NCI-H748 (cell line): ENCODE data around the gene OR12D3.
"Not testable (repeated sequence)": the region's sequence is repeated elsewhere in the genome, so short reads cannot be mapped to it uniquely, and the experiment has no call there.

Experiments
- DNase-seq: peaks from one replicate; lab custom pipeline; 2025; ENCODE audit not compliant: unreplicated experiment; lab: John Stamatoyannopoulos, UW

The OR12D3 gene, protein sequence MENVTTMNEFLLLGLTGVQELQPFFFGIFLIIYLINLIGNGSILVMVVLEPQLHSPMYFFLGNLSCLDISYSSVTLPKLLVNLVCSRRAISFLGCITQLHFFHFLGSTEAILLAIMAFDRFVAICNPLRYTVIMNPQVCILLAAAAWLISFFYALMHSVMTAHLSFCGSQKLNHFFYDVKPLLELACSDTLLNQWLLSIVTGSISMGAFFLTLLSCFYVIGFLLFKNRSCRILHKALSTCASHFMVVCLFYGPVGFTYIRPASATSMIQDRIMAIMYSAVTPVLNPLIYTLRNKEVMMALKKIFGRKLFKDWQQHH

DNA sequence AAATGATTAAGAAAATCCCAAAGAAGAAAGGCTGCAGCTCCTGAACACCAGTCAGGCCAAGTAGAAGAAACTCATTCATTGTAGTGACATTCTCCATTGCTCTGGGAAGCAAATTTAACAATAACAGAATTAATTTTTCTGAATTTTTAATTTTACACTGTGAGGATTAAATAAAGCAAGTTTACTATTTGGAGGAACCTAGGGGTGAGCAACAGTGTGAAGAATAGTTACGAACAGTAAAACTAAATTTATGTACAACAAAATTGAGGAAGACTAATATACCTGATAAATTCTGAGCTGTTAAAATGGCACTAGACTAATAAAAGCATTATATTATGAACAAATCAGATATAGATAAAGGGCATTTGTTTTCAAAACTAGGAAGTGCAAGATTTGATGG is at the start of gene OR12D3:
OR12D3 (minus strand) TSS at position 101 of the 400 bp plus-strand sequence; CDS start at position 97, 4 bp downstream.
- no peak for DNase-seq

DNA sequence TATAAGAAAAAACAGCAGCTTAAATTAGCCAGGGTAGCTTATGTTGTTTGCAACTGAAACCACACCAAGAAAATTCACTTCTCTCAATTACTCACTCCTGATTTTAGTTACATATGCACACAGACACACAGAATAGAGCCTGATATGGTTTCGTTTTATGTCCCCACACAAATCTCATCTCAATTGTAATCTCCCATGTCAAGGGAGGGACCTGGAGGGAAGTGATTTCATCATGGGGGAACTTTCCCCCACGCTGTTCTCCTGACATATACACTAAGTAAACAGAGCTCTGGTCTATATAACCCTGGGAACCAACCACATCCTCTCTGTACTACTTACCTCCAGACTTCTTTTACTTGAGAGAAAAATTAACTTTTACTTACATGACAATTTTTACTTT is 49.5 kb upstream of the OR12D3 start:
- no peak for DNase-seq

DNA sequence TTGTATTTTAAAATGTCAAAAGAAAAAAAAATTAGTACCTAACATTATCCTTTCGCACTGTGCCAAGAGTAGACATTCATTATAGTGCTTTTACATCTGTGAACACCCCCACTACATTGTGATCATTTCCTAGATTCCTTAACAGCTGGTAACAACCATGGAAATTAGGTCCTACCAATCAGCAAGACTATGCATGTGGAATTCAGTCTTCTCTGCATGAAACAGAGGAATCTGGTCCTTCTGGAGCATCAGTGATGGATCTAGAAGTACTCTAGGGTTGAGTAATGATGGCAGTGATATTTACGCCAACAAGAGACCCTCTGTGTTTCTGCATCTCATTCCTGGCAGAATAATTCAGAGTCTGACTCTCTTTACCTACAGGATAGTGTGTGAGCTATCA is 49.1 kb upstream of the OR12D3 start:
- no peak for DNase-seq

DNA sequence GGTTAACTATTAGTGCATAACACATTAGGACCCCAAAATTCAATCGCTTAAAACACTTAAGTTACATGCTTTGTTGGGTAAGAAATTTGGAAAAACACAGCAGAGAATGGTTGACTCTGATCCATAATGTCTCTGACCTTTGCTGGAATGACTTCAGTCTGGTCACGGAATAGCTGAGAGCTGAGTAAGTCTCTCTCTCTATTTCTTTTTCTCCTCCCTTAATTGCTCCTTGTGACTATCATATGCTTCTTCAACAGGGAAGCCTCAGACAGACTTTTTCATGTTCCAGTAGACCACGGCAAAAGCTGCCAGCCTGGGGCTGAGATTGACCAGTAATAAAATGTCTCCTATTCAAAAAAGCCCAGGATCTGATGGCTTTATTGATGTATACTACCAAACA is 44.4 kb upstream of the OR12D3 start:
- DNase-seq, result no peak

DNA sequence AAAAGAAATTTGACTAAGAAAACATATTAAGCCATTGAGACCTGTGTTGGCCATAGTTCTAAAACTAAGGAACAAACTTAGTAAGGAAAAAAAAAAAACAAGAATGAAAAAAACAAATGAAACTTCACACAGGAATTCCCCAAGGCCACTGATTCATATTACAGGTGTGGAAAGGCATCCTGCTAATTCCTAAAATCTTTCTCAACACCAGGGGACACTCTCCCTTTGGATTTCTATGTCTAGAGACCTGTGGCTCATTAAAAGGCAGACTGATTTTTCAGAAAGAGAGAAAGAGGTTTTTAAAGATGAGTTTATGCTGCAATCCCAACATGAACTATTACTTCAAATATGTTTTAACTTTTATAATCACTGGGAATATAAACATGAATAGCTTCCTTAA is 39.5 kb upstream of the OR12D3 start, which contains the start of gene OR12D1:
OR12D1 (plus strand) TSS at position 341 of the 400 bp plus-strand sequence.
- no peak for DNase-seq

DNA sequence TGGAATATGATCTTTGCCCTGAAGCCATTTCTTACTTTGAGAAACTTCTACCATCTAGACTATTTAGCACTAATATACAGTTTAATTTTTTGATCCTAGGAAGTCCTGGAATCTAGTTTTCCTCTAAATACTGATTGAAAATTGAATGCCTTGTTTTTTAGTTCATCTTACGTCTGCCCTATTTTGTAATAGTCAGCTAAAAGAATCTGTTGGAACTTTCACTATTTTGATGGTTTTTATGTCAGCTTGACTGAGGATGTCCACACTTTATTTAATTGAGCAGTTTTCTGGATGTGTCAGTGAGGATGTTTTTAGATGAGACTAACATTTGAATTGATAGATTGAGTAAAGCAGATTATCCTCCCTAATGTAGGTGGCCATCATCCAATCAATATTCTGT is 28.7 kb upstream of the OR12D3 start:
- DNase-seq, result no peak

DNA sequence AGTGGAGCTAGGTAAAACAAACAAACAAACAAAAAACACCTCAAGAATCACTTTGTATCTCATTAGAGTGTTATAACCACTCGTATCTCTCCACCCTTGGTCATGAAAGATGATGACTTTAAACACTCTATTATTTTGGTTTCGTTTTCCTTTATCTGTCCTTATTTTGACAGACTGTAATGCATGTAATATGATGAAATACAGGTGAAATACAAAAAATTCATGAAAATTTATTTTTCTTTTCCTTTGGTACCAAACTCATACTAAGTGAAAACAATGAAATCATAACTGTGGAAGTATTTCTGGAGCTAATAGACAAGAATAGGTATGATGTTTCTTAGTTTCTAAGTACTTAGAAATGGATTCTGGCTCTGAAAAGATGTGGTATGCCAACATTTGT is 24.4 kb upstream of the OR12D3 start:
- no peak for DNase-seq

DNA sequence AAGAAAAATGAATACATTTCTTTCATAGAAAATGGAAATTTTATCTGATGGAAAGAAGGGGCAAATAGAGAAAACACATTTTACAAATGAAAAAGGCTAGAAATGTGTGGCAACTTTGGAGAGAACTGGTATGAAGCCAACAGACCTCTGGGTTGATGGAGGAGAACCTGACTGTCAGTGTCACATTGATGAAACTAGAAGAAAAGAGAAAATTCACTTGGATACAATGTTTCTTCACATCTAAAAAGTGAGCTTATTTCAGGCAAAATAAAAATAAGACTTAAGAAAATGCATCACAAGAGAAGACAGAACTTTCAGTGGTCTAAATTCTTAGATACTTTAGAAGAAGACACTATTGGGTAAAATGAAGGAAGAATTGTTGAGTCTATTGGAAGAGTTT is 20.2 kb upstream of the OR12D3 start, which contains the start of gene OR12D2:
OR12D2 (plus strand) TSS at position 301 of the 400 bp plus-strand sequence. CDS start 1,069 bp downstream, outside the sequence.
- no peak for DNase-seq

DNA sequence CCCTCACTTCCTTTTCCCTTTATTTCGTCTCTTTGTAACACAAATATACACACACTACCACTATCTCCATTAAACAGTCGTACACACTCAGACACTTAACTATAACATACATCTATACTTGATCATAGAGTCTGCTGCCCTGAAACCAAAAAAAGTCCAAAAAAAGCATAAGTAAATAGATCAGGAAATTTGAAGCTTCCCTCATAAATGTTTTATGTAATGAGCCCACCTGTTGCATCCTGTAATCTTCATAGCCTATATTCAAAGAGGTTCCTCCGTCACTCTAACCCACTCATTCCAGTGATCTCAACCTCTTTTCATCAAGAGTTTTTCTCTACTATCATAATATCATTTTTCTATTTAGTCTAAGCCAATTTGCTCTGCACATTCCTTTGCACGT is 13.4 kb upstream of the OR12D3 start:
- no peak for DNase-seq

DNA sequence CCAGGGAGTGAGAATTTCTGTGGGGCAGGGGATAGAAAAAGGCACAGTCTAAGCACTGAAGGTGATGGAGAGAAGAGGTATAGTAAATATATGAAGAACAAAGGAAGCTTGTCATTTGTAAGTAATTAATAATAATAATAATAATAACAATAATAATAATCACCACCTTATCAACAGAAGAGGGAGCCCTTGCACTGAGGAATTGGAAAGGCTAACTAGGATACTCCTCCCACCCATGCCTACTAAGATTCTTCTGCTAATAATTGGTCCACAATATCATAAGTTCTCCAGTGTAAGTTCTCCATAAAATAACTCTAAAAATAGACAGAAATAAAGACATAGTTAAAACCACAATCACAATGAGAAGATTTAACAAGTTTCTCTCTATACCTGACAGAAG is 912 bp upstream of the OR12D3 start:
- DNase-seq, result no peak

DNA sequence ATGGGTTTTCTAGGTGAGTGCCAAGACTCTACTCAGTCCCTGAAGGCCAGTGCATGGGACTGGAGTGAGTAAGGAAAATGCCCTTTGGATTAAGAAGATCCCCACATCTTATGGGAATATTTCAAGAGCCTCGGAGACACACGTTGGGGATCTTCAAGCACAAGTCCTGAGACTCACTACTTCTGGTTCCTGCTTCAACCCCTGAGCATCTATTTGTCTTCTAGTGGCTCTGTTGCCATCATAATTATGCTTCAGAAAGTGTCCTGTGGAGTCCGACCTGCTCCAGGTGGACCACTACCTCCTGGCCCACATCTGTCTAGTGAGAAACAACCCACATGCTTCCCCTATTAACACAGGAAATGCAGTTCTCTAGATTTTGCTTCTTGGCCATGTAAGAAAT is 6.3 kb downstream of the OR12D3 start, which contains the start of gene OR5V1:
OR5V1 (minus strand) TSS at position 101 of the 400 bp plus-strand sequence. CDS start 12,670 bp downstream, outside the sequence.
- DNase-seq, result no peak

DNA sequence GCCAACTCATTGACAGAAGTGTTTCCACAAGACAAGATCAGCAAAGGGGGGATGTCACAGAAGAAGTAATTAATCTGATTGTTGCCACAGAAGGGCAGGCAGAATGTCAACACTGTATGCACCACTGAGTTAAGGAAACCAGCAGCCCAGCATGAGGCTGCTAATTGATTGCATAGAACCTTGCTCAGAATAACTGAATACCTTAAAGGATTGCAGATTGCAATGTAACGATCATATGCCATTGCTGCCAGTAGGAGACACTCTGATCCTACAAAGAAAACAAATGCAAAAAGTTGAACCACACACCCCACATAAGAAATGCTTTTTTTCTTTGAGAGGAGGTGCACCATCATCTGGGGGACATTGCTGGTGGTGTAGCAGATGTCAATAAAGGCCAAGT is 19.5 kb downstream of the OR12D3 start:
- no peak for DNase-seq

DNA sequence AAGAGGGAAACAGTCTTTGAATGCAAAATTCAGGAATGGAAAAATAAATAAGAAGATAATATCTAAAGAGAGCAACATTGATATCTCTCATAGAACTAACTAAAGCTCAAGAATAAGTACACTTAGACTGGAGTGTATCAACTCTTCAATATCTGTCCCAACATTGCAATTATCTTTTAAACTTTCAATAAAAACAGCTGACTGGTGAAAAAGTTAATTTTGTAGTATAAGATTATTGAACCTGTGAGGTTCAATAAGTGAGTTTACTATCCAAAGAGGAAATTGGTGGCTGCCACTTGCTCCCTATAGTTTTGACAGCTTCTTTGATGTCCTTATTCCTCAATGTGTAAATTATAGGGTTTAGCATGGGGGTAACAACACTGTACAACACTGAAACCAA is 20.1 kb downstream of the OR12D3 start:
- DNase-seq, result no peak

DNA sequence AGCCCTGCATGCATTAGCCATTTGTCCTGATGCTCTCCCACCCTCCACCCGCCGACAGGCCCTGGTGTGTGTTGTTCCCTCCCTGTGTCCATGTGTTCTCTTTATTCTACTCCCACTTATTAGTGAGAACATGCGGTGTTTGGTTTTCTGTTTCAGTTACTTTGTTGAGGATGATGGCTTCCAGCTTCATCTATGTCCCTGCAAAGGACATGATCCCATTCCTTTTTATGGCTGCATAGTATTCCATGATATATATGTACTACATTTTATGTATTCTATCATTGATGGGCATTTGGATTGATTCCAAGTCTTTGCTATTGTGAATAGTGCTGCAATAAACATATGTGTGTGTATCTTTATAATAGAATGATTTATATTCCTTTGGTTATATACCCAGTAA is 25.7 kb downstream of the OR12D3 start:
- DNase-seq, result not testable (repeated sequence)

DNA sequence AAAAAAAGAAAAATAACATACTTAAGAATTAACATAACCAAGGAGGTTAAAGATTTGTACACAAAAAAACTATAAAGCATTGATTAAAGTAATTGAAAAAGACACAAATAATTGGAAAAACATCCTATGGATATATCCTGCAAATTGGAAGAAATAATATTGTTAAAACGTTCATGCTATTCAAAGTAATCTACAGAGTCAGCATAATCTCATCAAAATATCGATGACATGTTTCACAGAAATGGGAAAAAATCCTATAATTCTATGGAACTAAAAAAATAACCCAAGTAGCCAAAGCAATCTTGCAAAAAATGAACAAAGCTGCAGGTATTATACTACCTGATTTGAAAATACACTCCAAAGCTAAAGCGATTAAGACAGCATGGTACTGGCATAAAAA is 29.7 kb downstream of the OR12D3 start:
- no peak for DNase-seq

DNA sequence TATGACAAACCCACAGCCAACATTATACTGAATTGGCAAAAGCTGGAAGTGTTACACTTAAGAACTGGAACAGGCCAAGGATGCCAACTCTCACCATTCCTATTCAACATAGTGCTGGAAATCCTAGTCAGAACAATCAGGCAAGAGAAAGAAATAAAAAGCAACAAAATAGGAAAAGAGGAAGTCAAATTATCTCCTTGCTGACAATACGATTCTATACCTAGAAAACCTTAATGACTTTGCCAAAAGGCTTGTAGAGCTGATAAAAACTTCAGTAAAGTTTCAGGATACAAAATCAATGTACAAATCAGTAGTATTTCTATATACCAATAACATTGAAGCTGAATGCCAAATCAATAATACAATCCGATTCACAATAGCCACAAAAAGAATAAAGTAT is 38.8 kb downstream of the OR12D3 start:
- no peak for DNase-seq

DNA sequence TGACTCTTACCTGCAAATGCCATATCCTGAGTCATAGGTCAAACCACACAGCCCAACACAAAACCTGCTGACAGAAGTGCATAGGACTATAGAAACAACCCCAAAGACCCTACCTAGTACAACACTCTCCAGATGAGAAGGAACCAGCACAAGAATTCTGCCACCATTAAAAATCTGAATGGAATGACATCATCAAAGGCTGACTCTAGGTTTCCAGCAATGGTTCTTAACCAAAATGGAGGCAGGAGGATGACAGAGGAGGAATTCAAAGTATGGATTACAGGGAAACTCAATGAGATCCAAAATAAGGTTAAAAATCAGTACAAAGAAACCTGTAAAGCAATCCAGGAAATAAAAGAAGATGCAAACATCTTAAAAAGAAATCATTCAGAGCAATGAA is 42.4 kb downstream of the OR12D3 start:
- no peak for DNase-seq

DNA sequence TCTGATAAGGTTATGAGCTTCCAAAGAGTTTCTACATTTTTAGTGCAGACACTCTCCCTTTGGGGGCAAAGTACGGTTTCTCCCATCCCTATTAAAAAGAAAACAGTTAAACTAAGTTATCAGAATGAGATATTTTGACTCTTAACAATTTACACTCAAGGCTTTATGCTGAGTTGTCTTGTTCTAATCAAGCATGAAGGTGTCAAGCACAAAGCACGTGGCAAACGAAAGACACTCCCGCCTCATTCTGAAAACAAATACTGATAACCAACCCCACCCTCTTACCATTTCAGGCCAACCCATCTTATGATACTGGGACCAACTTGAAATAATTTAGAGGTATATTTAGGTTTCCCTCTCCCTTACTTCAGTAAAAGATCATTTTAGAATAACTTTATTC is 49.3 kb downstream of the OR12D3 start:
- DNase-seq, result no peak
